ENCODE measurements around the gene RBM26.

The RBM26 gene

DNA sequence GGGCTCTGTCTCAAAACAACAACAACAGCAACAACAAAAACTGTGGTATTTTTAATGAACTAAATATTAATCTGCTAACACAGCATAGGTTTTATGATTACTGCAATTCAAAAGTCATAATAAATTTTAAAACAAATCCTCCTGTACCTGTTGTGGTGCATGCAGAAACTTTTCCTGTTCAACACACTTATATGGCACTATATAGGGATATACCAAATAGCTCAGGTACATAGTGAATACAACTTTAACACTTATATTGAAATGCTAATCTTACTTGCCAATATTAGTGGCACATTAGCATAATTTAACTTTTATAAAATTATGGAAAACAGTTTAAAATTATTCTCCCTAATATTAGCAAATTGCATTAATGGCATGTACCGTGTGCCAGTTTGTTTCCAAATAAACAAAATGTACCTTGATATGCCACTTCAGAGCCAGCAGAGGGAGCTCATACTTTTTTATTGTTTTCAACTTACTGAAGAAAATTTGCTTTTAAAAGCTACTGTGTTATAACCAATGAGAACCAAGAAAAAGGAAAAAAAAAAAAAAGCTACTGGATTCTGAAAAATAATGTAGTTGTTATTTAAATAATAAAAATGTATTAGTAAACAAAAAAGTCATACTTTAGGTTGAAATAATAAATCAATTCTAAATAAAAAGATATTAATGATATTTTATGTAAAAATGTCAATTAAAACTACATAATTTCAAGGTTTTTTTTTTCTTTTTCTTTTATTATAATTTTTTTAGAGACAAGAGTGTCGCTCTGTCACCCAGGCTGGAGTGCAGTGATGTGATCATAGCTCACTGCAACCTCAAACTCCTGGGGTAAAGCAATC, 18.0 kb upstream of the RBM26 start:
- DNase-seq (ENCODE audit: extremely low read depth in 1 of 2, low read depth in 1 of 2), result no peak

- DNase-seq (ENCODE audit: extremely low read depth in 1 of 2, low read depth in 1 of 2), result no peak
Observed at GRCh38 chr13:79423340-79423739, 17.3 kb upstream of the RBM26 start.

- DNase-seq (ENCODE audit: extremely low read depth in 1 of 2, low read depth in 1 of 2), result no peak
Observed at GRCh38 chr13:79419365-79419764, 13.3 kb upstream of the RBM26 start.

DNA sequence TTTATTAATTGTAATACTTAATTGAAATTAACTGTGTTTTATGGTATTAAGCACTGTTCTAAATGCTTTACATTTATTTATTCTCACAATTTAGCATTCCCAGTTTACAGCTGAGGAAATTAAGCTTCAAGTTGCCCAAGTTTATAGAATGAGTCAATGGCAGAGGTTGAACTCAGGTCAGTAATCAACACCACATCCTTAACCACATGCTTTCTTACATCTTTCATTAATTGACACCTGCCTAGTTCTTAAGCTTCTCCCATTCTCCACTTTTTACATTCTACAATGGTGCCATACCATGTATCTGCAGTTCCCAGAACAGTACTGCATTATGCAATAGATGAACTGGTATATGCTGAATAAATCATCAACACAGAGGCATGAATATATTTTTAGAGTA, 11.7 kb upstream of the RBM26 start:
- no peak for DNase-seq (ENCODE audit: extremely low read depth in 1 of 2, low read depth in 1 of 2)

DNA sequence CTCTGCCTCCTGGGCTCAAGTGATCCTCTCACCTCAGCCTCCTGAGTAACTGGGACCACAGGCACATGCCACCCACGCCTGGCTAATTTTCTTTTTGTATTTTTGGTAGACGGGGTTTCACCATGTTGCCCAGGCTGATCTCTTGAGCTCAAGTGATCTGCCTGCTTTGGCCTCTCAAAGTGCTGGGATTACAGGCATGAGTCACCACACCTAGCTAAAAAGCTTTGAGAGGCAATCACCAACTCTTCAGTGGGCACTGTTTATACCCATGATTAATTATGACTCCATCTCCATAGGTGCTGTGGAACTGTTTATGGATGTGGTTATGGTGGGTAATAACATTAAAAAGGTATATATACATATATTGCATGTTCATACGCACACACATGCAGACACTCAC, 7.5 kb upstream of the RBM26 start:
- no peak for DNase-seq (ENCODE audit: extremely low read depth in 1 of 2, low read depth in 1 of 2)

DNA sequence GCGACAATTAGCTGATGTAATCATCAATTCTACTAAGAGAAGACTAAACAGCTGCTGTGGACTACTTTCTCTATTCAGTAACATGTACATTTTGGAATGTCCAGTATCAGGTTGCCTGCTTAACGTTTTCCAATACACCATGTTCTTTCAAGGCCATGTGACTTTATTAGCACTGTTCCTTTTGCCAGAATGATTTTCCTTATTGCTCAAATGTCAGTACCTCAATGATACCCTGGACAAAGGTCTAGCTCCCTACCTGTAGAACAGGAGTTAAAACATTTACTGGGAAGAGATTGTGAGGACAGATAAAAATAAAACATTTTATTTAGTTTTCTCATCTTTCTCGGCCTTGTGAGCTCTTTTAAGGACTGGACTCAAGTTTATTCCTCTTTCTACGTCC, 3.8 kb upstream of the RBM26 start:
- DNase-seq (ENCODE audit: extremely low read depth in 1 of 2, low read depth in 1 of 2), result no peak

- no peak for DNase-seq (ENCODE audit: extremely low read depth in 1 of 2, low read depth in 1 of 2)
Observed at GRCh38 chr13:79407349-79407979, 1.4 kb upstream of the RBM26 start.

GRCh38 chr13:79406597-79406908, 498 bp upstream of the RBM26 start:
- no peak for DNase-seq (ENCODE audit: extremely low read depth in 1 of 2, low read depth in 1 of 2)

- no peak for DNase-seq (ENCODE audit: extremely low read depth in 1 of 2, low read depth in 1 of 2)
Observed at GRCh38 chr13:79405501-79405830, 589 bp downstream of the RBM26 start.

GRCh38 chr13:79404985-79405384, 1.1 kb downstream of the RBM26 start:
- peak in 1 of 2 donors; percentile 29 for DNase-seq (ENCODE audit: extremely low read depth in 1 of 2, low read depth in 1 of 2)

DNA sequence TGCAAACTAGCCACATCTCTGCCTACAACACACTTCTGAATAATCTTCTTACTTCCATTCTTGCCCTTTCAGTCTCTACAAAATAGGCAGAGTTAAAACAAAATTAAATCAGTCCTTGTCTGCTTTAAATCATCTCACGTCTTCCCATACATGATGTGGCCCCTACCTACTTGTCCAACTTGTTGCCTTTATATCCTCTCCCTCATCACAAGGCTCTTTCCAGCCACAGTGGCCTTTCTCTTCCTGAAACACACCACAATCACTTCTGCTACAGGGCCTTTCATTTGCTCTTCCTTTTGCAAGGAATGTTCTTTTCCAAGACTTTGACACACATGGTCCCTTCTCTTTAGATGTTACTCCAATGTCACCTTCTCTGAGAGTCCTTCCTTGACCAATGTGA, 1.7 kb downstream of the RBM26 start:
- no peak for DNase-seq (ENCODE audit: extremely low read depth in 1 of 2, low read depth in 1 of 2)

DNA sequence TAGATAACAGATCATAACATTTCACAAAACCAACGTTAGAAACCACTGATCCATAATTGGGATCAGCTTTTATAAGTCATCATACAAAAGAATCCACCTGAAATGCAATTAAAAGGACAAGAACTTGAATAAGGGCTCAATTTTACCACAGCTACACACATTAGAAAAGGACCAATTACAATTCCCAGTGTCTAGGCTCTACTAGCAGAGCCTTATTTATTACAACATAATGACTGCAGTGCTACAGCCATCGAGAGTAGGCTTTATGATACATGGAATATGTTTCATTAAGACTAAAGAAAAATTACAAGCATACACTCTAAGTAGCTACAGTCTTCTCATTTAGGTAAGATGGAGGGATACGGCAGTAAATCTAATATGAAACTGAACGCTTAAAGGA, 2.9 kb downstream of the RBM26 start:
- no peak for DNase-seq (ENCODE audit: extremely low read depth in 1 of 2, low read depth in 1 of 2)

- no peak for DNase-seq (ENCODE audit: extremely low read depth in 1 of 2, low read depth in 1 of 2)
Observed at GRCh38 chr13:79402679-79403078, 3.4 kb downstream of the RBM26 start.

DNA sequence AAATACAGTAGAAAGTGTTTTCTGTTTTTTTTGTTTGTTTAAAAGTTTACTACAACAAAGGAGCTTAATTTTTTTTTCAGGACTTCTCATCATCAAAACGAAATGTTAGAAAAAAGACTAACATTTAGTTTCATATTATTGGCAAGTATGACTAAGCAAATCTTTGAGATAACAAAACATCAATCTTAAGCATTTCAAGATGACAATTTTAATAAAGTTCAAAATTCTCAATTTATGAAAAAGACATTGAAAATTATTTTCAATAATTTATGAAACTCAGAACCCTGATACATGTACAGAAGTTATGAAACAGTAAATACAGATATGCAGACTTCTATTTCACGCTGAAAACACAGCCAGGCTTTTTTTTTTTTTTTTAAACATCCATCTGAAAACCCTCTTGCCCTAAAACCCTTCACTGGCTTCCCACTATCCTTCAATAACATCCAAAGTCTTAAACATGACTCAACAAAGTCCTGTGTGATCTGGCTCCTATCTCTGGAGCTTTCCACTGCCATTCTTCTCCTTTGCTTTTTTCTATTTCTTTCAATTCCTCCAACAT, 3.9 kb downstream of the RBM26 start:
- DNase-seq (ENCODE audit: extremely low read depth in 1 of 2, low read depth in 1 of 2), result no peak

GRCh38 chr13:79401259-79402070, 4.6 kb downstream of the RBM26 start:
- DNase-seq (ENCODE audit: extremely low read depth in 1 of 2, low read depth in 1 of 2), result no peak

- no peak for DNase-seq (ENCODE audit: extremely low read depth in 1 of 2, low read depth in 1 of 2)
Observed at GRCh38 chr13:79398915-79399314, 7.1 kb downstream of the RBM26 start.

DNA sequence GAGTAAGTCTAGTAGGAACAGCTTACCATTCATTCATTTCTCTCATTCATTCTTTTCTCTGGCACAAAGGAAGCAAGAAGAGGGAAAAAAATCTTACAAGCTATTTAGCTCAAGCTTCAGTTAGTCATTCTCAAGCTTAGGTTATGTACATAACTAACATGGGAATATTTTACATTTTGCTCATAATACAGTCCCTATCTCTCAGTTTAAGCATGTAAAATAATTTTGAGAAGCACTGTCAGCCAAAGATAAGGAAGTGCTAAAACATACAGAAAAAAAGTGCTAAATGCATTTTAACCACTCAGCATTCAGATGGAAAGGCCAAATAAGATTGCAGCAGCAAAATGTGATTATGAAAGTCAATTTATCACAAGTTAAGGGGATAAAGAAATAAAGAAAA, 7.9 kb downstream of the RBM26 start:
- no peak for DNase-seq (ENCODE audit: extremely low read depth in 1 of 2, low read depth in 1 of 2)

DNA sequence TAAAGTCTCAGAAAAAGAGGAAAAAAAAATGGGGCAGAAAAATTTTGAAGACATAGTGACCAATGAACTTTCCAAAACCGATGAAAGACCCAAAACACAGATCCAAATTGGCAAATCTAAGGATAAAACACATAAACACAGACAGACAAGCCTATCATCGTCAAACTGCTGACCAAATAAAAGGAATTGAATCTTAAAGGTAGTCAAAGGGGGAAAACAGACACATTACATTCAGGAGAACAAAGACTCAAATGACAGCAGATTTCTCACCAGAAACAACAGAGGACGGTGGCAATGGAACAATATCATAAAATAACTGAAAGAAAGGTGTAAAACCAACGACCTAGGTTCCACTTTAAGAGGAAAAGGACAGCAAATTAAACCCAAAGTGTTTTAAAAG, 10.2 kb downstream of the RBM26 start:
- no peak for DNase-seq (ENCODE audit: extremely low read depth in 1 of 2, low read depth in 1 of 2)

DNA sequence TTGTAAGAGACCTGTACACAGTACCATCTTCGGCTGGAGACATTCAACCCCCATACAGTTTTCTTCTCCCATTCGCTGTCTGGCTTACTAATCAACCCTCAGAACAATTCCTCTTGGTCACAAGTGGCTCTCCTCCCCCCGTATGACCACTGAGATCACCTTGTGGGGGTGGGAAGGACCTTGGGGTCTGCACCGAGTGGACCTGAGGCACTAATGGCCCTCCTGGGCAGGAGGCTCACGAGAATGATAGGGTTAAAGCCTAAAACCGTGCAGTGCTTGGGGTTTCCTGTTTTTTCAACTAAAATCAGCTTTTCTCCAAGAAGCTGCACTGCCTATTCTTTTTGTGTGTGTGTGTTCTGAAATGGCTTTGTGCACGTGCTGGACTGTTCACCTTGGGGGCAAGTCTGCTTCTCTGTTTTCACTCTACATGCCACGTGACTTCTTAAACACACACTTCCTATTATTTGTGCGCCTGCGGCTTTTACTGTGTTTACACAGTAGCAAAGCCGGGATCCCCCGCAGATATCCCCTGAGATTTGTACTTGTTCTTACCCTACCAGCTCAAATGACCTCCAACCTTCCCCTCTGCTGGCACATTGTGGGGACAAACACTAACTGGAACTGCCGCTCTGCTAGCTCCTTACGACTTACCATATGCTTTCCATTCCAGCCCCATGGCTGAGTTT, 12.3 kb downstream of the RBM26 start:
- DNase-seq (ENCODE audit: extremely low read depth in 1 of 2, low read depth in 1 of 2), result no peak

DNA sequence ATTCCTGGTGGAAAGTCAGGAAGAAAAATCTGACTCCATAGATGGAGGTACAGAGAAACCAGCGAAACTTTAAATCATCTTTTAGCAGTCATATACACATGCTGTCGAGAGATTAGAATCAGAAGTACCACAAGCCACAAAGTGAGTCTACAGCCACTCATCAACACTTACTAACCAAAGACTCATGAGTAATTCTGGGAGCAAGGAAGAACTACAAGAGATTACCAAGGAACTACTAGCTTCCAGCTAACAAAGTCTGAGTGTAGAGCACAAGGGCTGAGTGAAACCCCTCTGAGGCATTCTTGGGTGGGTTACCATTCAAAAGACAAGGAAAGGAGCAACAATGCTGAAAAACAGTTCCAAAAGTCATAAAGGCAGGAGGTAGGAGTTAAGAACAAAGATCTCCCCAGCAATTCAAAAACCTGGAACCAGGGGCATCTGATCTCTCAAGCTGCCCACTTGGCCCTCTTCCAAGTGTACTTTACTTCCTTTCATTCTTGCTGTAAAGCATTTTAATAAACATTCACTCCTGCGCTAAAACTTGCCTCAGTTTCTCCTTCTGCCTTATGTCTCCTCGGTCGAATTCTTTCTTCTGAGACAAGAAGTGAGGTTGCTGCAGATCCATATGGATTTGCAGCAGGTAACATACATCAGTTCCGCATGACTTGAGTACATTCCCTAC, 13.0 kb downstream of the RBM26 start:
- peak in 1 of 2 donors; percentile 17 for DNase-seq (ENCODE audit: extremely low read depth in 1 of 2, low read depth in 1 of 2)

DNA sequence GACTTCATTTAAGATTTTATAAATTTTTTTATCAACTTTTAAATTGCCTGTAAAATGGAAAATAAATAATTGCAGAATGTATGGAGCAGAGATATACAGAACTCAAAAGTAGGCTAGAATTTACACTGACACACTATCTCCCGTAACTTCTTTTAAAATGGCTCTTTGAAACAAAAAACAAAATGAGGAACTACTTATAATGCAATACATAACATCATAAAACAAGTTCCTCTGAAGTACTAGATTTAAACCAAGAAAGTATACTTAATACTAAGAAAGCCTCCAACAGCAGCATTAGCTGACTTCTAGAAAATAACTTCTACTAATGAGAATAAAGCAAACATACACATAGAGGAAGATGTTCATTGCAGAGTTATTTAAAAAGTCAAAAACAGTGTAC, 17.0 kb downstream of the RBM26 start:
- DNase-seq (ENCODE audit: extremely low read depth in 1 of 2, low read depth in 1 of 2), result no peak
